ENCODE results near the gene LCN10. TPM values are rescaled to one million over a fixed set of nuclear protein-coding genes. Genes with fewer than 3 reads are reported as not detected.

The LCN10 gene
- total and polyA plus RNA-seq, 9 of the 15 experiments (the other 6 are each of a cell fraction or from before 2014, with no cell fraction given), result 0.10 to 0.21 (median 0.14) TPM; not detected in 6

GRCh38 chr9:136728080-136728547 lies 14.6 kb downstream of the LCN10 start (continued):
- TF ChIP-seq, protein P1, sequence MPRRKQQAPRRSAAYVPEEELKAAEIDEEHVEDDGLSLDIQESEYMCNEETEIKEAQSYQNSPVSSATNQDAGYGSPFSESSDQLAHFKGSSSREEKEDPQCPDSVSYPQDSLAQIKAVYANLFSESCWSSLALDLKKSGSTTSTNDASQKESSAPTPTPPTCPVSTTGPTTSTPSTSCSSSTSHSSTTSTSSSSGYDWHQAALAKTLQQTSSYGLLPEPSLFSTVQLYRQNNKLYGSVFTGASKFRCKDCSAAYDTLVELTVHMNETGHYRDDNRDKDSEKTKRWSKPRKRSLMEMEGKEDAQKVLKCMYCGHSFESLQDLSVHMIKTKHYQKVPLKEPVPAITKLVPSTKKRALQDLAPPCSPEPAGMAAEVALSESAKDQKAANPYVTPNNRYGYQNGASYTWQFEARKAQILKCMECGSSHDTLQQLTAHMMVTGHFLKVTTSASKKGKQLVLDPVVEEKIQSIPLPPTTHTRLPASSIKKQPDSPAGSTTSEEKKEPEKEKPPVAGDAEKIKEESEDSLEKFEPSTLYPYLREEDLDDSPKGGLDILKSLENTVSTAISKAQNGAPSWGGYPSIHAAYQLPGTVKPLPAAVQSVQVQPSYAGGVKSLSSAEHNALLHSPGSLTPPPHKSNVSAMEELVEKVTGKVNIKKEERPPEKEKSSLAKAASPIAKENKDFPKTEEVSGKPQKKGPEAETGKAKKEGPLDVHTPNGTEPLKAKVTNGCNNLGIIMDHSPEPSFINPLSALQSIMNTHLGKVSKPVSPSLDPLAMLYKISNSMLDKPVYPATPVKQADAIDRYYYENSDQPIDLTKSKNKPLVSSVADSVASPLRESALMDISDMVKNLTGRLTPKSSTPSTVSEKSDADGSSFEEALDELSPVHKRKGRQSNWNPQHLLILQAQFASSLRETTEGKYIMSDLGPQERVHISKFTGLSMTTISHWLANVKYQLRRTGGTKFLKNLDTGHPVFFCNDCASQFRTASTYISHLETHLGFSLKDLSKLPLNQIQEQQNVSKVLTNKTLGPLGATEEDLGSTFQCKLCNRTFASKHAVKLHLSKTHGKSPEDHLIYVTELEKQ (CRISPR knock-in tag; IDR thresholded peaks at IDR 0.05), result no peak
- TF ChIP-seq, protein P2, sequence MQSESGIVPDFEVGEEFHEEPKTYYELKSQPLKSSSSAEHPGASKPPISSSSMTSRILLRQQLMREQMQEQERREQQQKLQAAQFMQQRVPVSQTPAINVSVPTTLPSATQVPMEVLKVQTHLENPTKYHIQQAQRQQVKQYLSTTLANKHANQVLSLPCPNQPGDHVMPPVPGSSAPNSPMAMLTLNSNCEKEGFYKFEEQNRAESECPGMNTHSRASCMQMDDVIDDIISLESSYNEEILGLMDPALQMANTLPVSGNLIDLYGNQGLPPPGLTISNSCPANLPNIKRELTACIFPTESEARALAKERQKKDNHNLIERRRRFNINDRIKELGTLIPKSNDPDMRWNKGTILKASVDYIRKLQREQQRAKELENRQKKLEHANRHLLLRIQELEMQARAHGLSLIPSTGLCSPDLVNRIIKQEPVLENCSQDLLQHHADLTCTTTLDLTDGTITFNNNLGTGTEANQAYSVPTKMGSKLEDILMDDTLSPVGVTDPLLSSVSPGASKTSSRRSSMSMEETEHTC (IDR thresholded peaks at IDR 0.05), result peak; percentile 35; the same call in 1 of the 2 replicates
- TF ChIP-seq L3MBTL2 (IDR thresholded peaks at IDR 0.05) (peak; percentile 95), TFAP4 (CRISPR knock-in tag; IDR thresholded peaks at IDR 0.05; ENCODE audit: borderline replicate concordance) (peak; percentile 78), RCOR1 (IDR thresholded peaks at IDR 0.05; ENCODE audit: borderline replicate concordance in 1 of 2, low read depth in 2 of 2, low read length in 2 of 2) (peak; percentile 16 to 70; a peak in 3 of 4 replicates), MTF1 (CRISPR knock-in tag; IDR thresholded peaks at IDR 0.05; ENCODE audit: borderline replicate concordance) (0 out of 2 replicates have a peak, but pooled peaks have one; percentile 48), PRMT5 (CRISPR knock-in tag; IDR thresholded peaks at IDR 0.05) (0 out of 2 replicates have a peak, but pooled peaks have one; percentile 31), EP300 (IDR thresholded peaks at IDR 0.05; ENCODE audit: low read length) (peak; percentile 64), NELFE (IDR thresholded peaks at IDR 0.05; ENCODE audit: insufficient read depth, insufficient read length) (peak; percentile 95), NFRKB (IDR thresholded peaks at IDR 0.05; ENCODE audit: low read depth) (no peak), IRF2 (CRISPR knock-in tag; IDR thresholded peaks at IDR 0.05) (no peak; the same call in 1 of the 2 replicates), MTA1 (IDR thresholded peaks at IDR 0.05; ENCODE audit: borderline replicate concordance) (peak; percentile 95), TARDBP (IDR thresholded peaks at IDR 0.05) (peak; percentile 99), LEF1 (IDR thresholded peaks at IDR 0.05) (no peak)
- TF ChIP-seq, protein P3, sequence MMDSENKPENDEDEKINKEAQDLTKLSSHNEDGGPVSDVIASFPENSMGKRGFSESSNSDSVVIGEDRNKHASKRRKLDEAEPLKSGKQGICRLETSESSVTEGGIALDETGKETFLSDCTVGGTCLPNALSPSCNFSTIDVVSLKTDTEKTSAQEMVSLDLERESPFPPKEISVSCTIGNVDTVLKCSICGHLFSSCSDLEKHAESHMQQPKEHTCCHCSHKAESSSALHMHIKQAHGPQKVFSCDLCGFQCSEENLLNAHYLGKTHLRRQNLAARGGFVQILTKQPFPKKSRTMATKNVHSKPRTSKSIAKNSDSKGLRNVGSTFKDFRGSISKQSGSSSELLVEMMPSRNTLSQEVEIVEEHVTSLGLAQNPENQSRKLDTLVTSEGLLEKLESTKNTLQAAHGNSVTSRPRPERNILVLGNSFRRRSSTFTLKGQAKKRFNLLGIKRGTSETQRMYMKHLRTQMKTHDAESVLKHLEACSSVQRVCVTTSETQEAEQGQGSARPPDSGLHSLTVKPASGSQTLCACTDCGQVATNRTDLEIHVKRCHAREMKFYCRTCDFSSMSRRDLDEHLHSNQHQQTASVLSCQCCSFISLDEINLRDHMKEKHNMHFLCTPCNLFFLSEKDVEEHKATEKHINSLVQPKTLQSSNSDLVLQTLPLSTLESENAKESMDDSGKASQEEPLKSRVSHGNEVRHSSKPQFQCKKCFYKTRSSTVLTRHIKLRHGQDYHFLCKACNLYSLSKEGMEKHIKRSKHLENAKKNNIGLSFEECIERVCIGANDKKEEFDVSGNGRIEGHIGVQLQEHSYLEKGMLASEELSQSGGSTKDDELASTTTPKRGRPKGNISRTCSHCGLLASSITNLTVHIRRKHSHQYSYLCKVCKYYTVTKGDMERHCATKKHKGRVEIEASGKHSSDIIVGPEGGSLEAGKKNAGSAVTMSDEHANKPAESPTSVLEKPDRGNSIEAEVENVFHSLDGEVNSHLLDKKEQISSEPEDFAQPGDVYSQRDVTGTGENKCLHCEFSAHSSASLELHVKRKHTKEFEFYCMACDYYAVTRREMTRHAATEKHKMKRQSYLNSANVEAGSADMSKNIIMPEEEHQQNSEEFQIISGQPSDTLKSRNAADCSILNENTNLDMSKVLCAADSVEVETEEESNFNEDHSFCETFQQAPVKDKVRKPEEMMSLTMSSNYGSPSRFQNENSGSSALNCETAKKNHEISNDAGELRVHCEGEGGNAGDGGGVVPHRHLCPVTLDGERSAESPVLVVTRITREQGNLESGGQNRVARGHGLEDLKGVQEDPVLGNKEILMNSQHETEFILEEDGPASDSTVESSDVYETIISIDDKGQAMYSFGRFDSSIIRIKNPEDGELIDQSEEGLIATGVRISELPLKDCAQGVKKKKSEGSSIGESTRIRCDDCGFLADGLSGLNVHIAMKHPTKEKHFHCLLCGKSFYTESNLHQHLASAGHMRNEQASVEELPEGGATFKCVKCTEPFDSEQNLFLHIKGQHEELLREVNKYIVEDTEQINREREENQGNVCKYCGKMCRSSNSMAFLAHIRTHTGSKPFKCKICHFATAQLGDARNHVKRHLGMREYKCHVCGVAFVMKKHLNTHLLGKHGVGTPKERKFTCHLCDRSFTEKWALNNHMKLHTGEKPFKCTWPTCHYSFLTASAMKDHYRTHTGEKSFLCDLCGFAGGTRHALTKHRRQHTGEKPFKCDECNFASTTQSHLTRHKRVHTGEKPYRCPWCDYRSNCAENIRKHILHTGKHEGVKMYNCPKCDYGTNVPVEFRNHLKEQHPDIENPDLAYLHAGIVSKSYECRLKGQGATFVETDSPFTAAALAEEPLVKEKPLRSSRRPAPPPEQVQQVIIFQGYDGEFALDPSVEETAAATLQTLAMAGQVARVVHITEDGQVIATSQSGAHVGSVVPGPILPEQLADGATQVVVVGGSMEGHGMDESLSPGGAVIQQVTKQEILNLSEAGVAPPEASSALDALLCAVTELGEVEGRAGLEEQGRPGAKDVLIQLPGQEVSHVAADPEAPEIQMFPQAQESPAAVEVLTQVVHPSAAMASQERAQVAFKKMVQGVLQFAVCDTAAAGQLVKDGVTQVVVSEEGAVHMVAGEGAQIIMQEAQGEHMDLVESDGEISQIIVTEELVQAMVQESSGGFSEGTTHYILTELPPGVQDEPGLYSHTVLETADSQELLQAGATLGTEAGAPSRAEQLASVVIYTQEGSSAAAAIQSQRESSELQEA (IDR thresholded peaks at IDR 0.05; ENCODE audit: low read depth), result peak; percentile 96
